PC-3 (cell line): Measurements from ENCODE around the gene EFNA5. TPM values are rescaled to one million over a fixed set of nuclear protein-coding genes. Genes with fewer than 3 reads are reported as not detected.

Source experiments
- ATAC-seq: fragments of 200-7000 bp; cut with Tn5 transposase; 2 replicates; pipeline ENCODE4 v1.9.1; 2020; ENCODE audit warnings: mild to moderate bottlenecking, moderate library complexity
- BruUV-seq: library from RNA; stranded (reverse); fragments of 400-500 nt; replicated peaks from 2 replicates; lab custom pipeline; 2021; lab: Mats Ljungman, UMichigan
- CTCF ChIA-PET: fragments of 300-600 bp; sonication (Branson Sonifier 250); formaldehyde crosslinking; loops from one replicate; lab custom pipeline; 2022; ENCODE audit warnings: antibody characterized with exemption; lab: Charles Lee
- POLR2A ChIA-PET: fragments of 300-600 bp; sonication (Branson Sonifier 250); formaldehyde crosslinking; loops from one replicate; lab custom pipeline; 2022; ENCODE audit warnings: antibody characterized with exemption; ENCODE audit not compliant: unreplicated experiment; lab: Charles Lee
- DNase-seq: peaks from one replicate; pipeline ENCODE4 v3.0.0-alpha.2; 2015
- H2AFZ ChIP-seq: fragments of 300-600 bp; sonication (generic); 2 replicates; pipeline ENCODE4 v1.6.0; 2016; ENCODE audit warnings: antibody characterized with exemption, low read length
- H3F3A ChIP-seq: fragments of 300-600 bp; sonication (generic); one replicate; pipeline ENCODE4 v1.6.0; 2017; ENCODE audit warnings: antibody characterized with exemption, low read length, control low read depth, mild to moderate bottlenecking; ENCODE audit not compliant: unreplicated experiment
- H3K27ac ChIP-seq: fragments of 300-600 bp; sonication (generic); 2 replicates; pipeline ENCODE4 v1.5.1; 2016; ENCODE audit warnings: mild to moderate bottlenecking, low read length
- H3K27me3 ChIP-seq: fragments of 300-600 bp; sonication (generic); 2 replicates; pipeline ENCODE4 v1.6.1; 2016; ENCODE audit warnings: low read length, mixed read lengths
- H3K36me3 ChIP-seq: fragments of 300-600 bp; sonication (generic); 2 replicates; pipeline ENCODE4 v1.6.1; 2016; ENCODE audit warnings: low read depth, mixed run types, low read length, mixed read lengths
- H3K4me1 ChIP-seq: fragments of 300-600 bp; sonication (generic); 2 replicates; pipeline ENCODE4 v1.5.1; 2016; ENCODE audit warnings: low read length; ENCODE audit not compliant: insufficient read depth
- H3K4me2 ChIP-seq: fragments of 300-600 bp; sonication (generic); 2 replicates; pipeline ENCODE4 v1.6.0; 2016; ENCODE audit warnings: low read length
- H3K4me3 ChIP-seq: fragments of 300-600 bp; sonication (generic); 2 replicates; pipeline ENCODE4 v1.5.1; 2016; ENCODE audit warnings: mild to moderate bottlenecking, low read length, mixed read lengths
- H3K79me2 ChIP-seq: fragments of 300-600 bp; sonication (generic); 2 replicates; pipeline ENCODE4 v1.6.1; 2017; ENCODE audit warnings: low read length, mixed read lengths
- H3K9ac ChIP-seq: fragments of 300-600 bp; sonication (generic); 2 replicates; pipeline ENCODE4 v1.6.0; 2016; ENCODE audit warnings: mild to moderate bottlenecking, low read length
- H3K9me2 ChIP-seq: fragments of 300-600 bp; sonication (generic); replicated peaks from 2 replicates; pipeline ENCODE4 v1.6.1; 2016; ENCODE audit warnings: mixed run types, low read length, mixed read lengths
- H3K9me3 ChIP-seq: fragments of 300-600 bp; sonication (generic); 2 replicates; pipeline ENCODE4 v1.6.1; 2016; ENCODE audit warnings: low read length, mixed read lengths
- H4K20me1 ChIP-seq: fragments of 300-600 bp; sonication (generic); 2 replicates; pipeline ENCODE4 v1.6.1; 2016; ENCODE audit warnings: low read length, mixed read lengths
- EZH2 ChIP-seq: fragments of 300-600 bp; sonication (generic); IDR thresholded peaks from one replicate; pipeline ENCODE4 v1.6.1; 2017; ENCODE audit warnings: antibody characterized with exemption, mild to moderate bottlenecking, low read length; ENCODE audit not compliant: unreplicated experiment
- EZH2phosphoT487 ChIP-seq: fragments of 300-600 bp; sonication (generic); IDR thresholded peaks from 2 replicates; pipeline ENCODE4 v1.6.1; 2018; ENCODE audit warnings: mild to moderate bottlenecking, antibody characterized with exemption, low read length, borderline replicate concordance
- intact Hi-C: fragments of 100-400 bp; cut with micrococcal nuclease; formaldehyde crosslinking; loops from 2 replicates; pipeline ENCODE4 v1.9.0; 2023
- total RNA-seq: library from RNA; depleted of rRNA; stranded (reverse); fragments of >200 nt; gene quantifications from 2 replicates; pipeline ENCODE4 v1.2.3, GENCODE V29; 2014
- TF ChIP-seq, protein P1 (sequence below): fragments of 300-600 bp; sonication (generic); conservative IDR thresholded peaks from 2 replicates; pipeline ENCODE4 v1.5.1; 2017; ENCODE audit warnings: antibody characterized with exemption, low read depth, mild to moderate bottlenecking, low read length

The EFNA5 gene
- total RNA-seq, 1 experiment from 2014 or later, result 5.4 TPM

DNA sequence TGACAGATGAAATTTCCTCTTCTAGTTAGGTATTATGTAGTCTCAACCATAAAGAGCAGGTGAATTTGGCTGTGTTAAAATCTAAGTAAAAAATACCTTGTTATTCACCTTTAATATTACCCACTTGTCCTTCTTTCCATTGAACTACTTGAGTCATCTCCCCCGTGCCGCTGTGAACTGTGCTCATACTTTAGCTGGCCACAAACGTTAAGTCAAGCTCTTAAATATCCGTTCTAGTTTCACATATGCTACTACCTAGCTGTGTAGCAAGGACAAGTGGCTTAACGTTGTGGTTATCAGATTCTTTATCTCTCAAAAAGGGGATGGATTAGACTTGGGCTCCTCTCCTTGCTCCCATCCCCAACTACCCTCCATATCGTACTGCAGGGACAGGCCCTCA, 110.4 kb downstream of the EFNA5 start:
- POLR2A ChIA-PET, result no interaction called here
- no peak overlapping the region for H3K27ac ChIP-seq
- CTCF ChIA-PET, result no interaction called here

DNA sequence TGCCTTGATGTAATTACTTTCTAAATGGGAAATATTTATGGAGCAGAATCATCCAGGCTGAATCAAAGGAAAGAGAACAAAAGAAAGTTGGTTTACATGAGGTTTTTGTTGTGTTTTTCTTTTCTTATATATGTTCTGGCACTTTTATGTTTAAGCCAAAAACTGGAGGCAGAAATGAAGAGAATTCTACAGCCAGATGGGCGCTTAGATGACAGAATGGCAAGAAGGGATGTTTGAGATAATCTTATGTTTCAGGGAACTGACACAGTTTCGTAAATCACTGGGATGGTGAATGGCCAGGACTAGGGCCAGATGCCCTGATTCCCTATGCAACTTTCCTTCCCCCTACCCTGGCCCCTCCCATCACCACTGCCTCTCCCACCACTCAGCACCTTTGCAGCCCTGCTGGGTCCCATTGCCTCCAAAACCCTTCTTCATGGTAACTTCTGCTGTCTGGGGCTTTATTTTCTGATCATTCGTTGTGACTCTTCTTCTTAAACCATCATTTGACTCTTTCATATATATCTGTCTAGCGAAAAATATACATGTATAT, 111.8 kb downstream of the EFNA5 start:
- Histone ChIP-seq H3K27ac (no peak overlapping the region), H4K20me1 (no peaks in the 10 kb centered on the region), H3K27me3 (no peaks in the 10 kb centered on the region), H3K4me2 (no peak overlapping the region), H3K9me2 (no peaks in the 10 kb centered on the region), H3K4me3 (no peak overlapping the region), H3K36me3 (no peaks in the 10 kb centered on the region), H3K79me2 (peaks cover 29% of the 10 kb centered on the region; the same call in 1 of the 2 replicates), H2AFZ (no peak overlapping the region), H3K9ac (no peak overlapping the region), H3K4me1 (peaks cover 36% of the 10 kb centered on the region), H3K9me3 (no peaks in the 10 kb centered on the region), H3F3A (no peaks in the 10 kb centered on the region)
- ChIA-PET CTCF (no interaction called here), POLR2A (interaction anchor here (0.6 kb wide), 1 partner anchor 142 kb away, joined by 3 read pairs; no protein-coding TSS in a partner anchor)
- no TSS peak for BruUV-seq
- intact Hi-C loops, result loop anchor here (5.0 kb wide), 2 partner anchors 92 to 172 kb away; no protein-coding TSS in a partner anchor
- no peak for TF ChIP-seq EZH2
- TF ChIP-seq, protein P1, sequence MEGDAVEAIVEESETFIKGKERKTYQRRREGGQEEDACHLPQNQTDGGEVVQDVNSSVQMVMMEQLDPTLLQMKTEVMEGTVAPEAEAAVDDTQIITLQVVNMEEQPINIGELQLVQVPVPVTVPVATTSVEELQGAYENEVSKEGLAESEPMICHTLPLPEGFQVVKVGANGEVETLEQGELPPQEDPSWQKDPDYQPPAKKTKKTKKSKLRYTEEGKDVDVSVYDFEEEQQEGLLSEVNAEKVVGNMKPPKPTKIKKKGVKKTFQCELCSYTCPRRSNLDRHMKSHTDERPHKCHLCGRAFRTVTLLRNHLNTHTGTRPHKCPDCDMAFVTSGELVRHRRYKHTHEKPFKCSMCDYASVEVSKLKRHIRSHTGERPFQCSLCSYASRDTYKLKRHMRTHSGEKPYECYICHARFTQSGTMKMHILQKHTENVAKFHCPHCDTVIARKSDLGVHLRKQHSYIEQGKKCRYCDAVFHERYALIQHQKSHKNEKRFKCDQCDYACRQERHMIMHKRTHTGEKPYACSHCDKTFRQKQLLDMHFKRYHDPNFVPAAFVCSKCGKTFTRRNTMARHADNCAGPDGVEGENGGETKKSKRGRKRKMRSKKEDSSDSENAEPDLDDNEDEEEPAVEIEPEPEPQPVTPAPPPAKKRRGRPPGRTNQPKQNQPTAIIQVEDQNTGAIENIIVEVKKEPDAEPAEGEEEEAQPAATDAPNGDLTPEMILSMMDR, result no peak
- TF ChIP-seq EZH2phosphoT487, result no peak
- no peak for ATAC-seq
- DNase-seq, result no peak

More for the DNA sequence above, 110.4 kb downstream of the EFNA5 start:
- H3K9ac ChIP-seq, result no peak overlapping the region
- DNase-seq (no peak), ATAC-seq (no peak)
- H3K9me3 ChIP-seq, result no peaks in the 10 kb centered on the region
- H3F3A ChIP-seq, result no peaks in the 10 kb centered on the region
- H3K9me2 ChIP-seq, result no peaks in the 10 kb centered on the region
- H3K4me1 ChIP-seq, result peaks cover 28% of the 10 kb centered on the region
- H3K4me2 ChIP-seq, result no peak overlapping the region
- no peak overlapping the region for H2AFZ ChIP-seq
- no TSS peak for BruUV-seq
- no peaks in the 10 kb centered on the region for H4K20me1 ChIP-seq
- H3K79me2 ChIP-seq, result peaks cover 24% of the 10 kb centered on the region
- intact Hi-C loops, result no loop called here
- TF ChIP-seq, protein P1, result no peak
- no peak for TF ChIP-seq EZH2phosphoT487
- TF ChIP-seq EZH2, result no peak
- no peaks in the 10 kb centered on the region for H3K36me3 ChIP-seq
- no peak overlapping the region for H3K4me3 ChIP-seq
- H3K27me3 ChIP-seq, result no peaks in the 10 kb centered on the region

DNA sequence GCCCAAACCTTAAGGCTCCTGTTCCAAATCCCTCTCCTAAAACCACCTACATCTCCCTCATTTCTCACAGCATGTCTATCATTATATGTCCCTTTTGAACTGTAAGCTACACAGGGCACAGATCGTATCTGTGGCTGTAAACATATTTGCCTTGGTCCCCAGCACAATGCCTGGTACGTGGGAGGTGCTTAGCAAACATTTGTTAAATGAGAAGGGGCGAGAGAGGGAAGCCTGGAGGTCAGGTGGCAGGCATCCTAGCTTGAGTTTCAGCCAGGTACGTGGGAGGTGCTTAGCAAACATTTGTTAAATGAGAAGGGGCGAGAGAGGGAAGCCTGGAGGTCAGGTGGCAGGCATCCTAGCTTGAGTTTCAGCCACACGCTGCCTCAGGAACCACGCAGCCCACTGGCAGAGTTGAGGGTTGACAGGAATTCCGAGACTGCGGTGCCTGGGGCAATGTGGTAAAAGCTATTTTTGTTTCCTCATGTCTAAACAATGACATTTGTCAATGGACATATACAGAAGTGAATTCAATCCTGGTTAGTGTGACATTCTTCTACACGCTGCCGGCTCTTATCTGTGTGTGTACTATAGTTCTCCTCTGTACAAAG, 113.6 kb downstream of the EFNA5 start:
- no peaks in the 10 kb centered on the region for H3K27me3 ChIP-seq
- H3K4me3 ChIP-seq, result peak overlapping the region; percentile 4; the same call in 1 of the 2 replicates
- H3K27ac ChIP-seq, result peak overlapping the region; percentile 53
- DNase-seq, result peak; percentile 86
- H3K36me3 ChIP-seq, result no peaks in the 10 kb centered on the region
- peaks cover 40% of the 10 kb centered on the region; the same call in 1 of the 2 replicates for H3K79me2 ChIP-seq
- no peaks in the 10 kb centered on the region for H4K20me1 ChIP-seq
- H3K4me1 ChIP-seq, result peaks cover 36% of the 10 kb centered on the region
- no peaks in the 10 kb centered on the region for H3F3A ChIP-seq
- no peak overlapping the region for H3K9ac ChIP-seq
- peak; percentile 80 for ATAC-seq
- ChIA-PET POLR2A (no interaction called here), CTCF (interaction anchor here (0.6 to 1.6 kb wide), 2 partner anchors 15 to 115 kb away, joined by 4 to 5 read pairs; no protein-coding TSS in a partner anchor)
- no peaks in the 10 kb centered on the region for H3K9me3 ChIP-seq
- TF ChIP-seq, protein P1, result no peak
- peak; percentile 70; the same call in 1 of the 2 replicates for TF ChIP-seq EZH2phosphoT487
- peak overlapping the region; percentile 44 for H3K4me2 ChIP-seq
- BruUV-seq, result no TSS peak
- peak overlapping the region; percentile 25; the same call in 1 of the 2 replicates for H2AFZ ChIP-seq
- no peaks in the 10 kb centered on the region for H3K9me2 ChIP-seq
- intact Hi-C loops, result loop anchor here (5.0 kb wide), 2 partner anchors 90 to 170 kb away; no protein-coding TSS in a partner anchor
